HG02588 (cell line): Measurements from ENCODE around the gene MICAL3.

ENCODE experiments used
- ATAC-seq: cut with Tn5 transposase; IDR thresholded peaks from one replicate; pipeline ENCODE4 v1.9.1; 2021; ENCODE audit warnings: mild to moderate bottlenecking, moderate library complexity; ENCODE audit not compliant: unreplicated experiment

The MICAL3 gene

DNA sequence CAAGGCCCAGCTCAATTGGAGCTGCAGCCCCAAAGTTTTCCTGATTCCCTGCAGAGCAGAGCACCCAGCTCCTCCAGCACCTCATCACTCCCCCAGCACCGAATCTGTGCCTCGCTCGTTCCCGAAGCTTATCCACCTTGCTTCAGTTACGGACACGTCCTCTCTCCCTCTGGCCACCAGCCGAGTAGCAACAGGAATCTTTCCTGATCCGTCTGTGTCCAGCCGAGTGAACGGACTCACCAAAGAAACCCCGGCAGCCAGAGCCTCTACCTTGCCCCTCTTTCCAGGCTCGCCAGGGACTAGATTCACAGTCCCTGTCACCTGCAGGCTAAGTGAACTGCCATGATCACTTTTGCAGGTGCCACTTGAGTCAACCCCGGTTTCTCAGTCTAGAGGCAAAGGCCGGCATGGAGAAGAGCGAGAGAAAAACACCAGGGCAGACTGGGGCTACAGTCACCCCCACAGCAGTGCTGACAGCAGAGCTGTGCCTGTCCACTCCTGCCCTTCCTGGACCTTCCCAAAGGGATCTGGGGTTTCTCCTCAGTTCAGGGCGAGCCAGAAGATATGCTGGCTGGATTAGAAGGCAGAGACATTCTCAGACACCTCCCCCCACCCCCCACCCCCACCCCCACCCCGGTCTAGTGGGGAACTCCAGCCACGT lies 282.4 kb downstream of the MICAL3 start:
- no peak for ATAC-seq

DNA sequence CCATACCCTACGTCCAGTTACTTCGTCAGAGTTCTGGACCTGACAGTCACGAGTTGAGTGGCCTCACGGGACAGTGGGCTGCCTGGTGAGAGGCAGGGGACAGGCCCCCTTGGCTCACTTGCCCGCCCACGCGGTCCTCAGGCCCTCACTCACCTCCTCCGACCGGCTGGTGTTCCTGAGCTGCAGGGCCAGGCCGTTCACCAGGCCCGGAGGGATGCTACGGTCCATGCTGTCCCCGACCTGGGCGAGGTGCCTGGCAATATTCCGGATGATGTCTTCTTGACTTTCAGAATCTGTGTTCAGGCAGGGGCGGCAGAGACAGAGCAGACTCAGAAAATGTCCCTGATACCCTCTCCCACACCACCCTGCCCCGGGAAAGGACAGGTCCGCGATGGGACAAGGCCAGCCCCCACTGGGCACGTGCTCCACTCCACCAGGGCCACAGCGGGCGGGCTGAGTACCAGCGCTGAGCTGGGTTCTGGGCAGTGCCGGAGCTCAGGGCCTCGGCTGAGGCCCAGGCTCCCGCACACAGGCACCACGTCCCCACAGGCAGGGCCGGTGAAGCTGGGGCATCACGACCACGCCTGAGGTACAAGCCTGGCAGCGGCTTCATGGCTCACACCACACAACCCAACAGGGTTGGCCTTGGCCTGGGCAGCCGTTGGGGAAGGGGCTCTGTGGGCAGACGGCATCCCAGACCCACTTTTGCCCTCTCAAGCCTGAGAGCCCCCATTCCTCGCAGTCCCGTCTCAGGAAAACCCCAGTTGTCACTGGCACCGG lies 285.0 kb downstream of the MICAL3 start:
- ATAC-seq, result no peak

DNA sequence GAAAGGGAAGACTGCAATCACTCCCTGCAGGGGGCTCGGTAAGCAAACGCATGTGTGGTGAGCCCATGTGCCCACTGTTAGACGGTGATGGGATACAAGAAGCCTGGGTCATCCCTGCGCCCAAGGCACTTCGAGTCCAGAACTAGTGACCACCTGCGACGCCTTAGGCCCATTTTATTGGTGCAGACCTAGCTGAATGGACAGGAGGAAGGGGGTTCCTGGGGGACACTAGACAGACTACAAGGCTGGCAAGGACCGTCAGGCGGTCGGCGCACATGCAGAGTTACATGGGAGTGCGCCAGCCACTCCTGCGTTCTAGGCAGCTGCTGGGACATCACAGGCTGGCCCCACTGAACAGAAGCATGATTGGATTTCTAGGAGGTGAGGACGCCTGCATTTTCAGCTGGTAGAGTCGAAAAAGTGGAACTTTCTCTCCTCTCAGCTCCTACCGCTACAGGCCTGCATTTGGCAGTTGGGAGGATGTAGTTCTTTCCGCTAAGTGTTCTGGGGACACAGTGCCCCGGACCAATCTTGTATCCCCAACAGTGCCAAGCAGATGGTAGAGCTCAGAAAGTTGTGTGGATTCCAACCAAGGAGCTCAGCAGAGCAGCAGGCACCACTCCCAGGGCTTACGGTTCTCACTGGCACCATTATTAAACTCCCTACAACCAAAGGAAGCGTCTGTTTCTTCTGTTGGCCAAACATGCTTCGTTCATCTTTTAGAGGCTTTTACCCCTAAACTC lies 285.8 kb downstream of the MICAL3 start:
- no peak for ATAC-seq
